H1 (cell line): Measurements from ENCODE around the gene MCF2L2. TPM values are rescaled to one million over a fixed set of nuclear protein-coding genes. Genes with fewer than 3 reads are reported as not detected.

Experiments
- CTCF ChIA-PET: fragments of 300-600 bp; sonication (Branson Sonifier 250); formaldehyde crosslinking; loops from one replicate; lab custom pipeline; 2021; ENCODE audit not compliant: partially characterized antibody; lab: Charles Lee
- POLR2A ChIA-PET: fragments of 300-600 bp; sonication (Branson Sonifier 250); formaldehyde crosslinking; loops from one replicate; lab custom pipeline; 2021; ENCODE audit warnings: inconsistent platforms; ENCODE audit not compliant: partially characterized antibody; lab: Charles Lee
- DNase-seq, 2 experiments: peaks; one replicate each; pipeline versions ENCODE4 v3.0.0 to v3.0.0-alpha.2; 2010 to 2022; ENCODE audit warnings: low spot score in 2 of 2, low read depth in 1 of 2, mixed read lengths in 1 of 2
- FAIRE-seq: peaks from 2 replicates; lab custom pipeline; 2011; peaks lifted over from hg19 to GRCh38; lab: Jason Lieb, UNC
- H2AFZ ChIP-seq: 2 replicates; pipeline ENCODE4 v1.8.1; 2012; ENCODE audit warnings: low read length, inconsistent platforms
- H2AK5ac ChIP-seq: 2 replicates; pipeline ENCODE4 v1.6.1; 2013; ENCODE audit warnings: low read depth, low read length
- H2BK120ac ChIP-seq: replicated peaks from 2 replicates; pipeline ENCODE3; 2013; ENCODE audit warnings: low read depth, low read length, inconsistent platforms
- H2BK12ac ChIP-seq: 2 replicates; pipeline ENCODE4 v1.6.1; 2013; ENCODE audit warnings: low read depth, low read length
- H2BK15ac ChIP-seq: 2 replicates; pipeline ENCODE4 v1.6.1; 2013; ENCODE audit warnings: low read length
- H2BK20ac ChIP-seq: 2 replicates; pipeline ENCODE4 v1.6.1; 2013; ENCODE audit warnings: low read length
- H2BK5ac ChIP-seq: 2 replicates; pipeline ENCODE4 v1.6.1; 2013; ENCODE audit warnings: low read depth, low read length
- H3K14ac ChIP-seq: 2 replicates; pipeline ENCODE4 v1.6.1; 2013; ENCODE audit warnings: inconsistent platforms; ENCODE audit not compliant: insufficient read length
- H3K18ac ChIP-seq: 2 replicates; pipeline ENCODE4 v1.6.1; 2013; ENCODE audit warnings: low read length; ENCODE audit errors: extremely low read depth
- H3K23ac ChIP-seq: 2 replicates; pipeline ENCODE4 v1.6.1; 2013; ENCODE audit warnings: inconsistent platforms; ENCODE audit not compliant: insufficient read length
- H3K23me2 ChIP-seq: 2 replicates; pipeline ENCODE4 v1.6.1; 2013; ENCODE audit warnings: low read depth, low read length
- H3K27ac ChIP-seq: 2 replicates; pipeline ENCODE4 v1.6.1; 2011; ENCODE audit warnings: low read depth, low read length, inconsistent platforms
- H3K27me3 ChIP-seq, 4 experiments: replicated peaks in 1 of 4; 1 replicate in 1 of 4; 2 replicates in 3 of 4; pipeline versions ENCODE4 v1.6.1 to v1.8.1; 2011 to 2013; ENCODE audit warnings: low read length in 3 of 4, mild to moderate bottlenecking in 3 of 4, inconsistent platforms in 2 of 4, mixed read lengths in 2 of 4, moderate library complexity in 1 of 4; ENCODE audit not compliant: control insufficient read depth in 3 of 4, insufficient read depth in 3 of 4; ENCODE audit errors: extremely low read depth in 1 of 4
- H3K36me3 ChIP-seq, 4 experiments: 2 replicates each; pipeline versions ENCODE4 v1.6.1 to v1.8.1; 2011 to 2013; ENCODE audit warnings: mild to moderate bottlenecking in 4 of 4, low read length in 3 of 4, moderate library complexity in 2 of 4, control low read depth in 1 of 4, inconsistent platforms in 1 of 4; ENCODE audit not compliant: insufficient read depth in 4 of 4, control insufficient read depth in 2 of 4
- H3K4ac ChIP-seq: replicated peaks from 2 replicates; pipeline ENCODE3; 2013; ENCODE audit warnings: low read length, low read depth, mixed read lengths, inconsistent platforms; ENCODE audit not compliant: insufficient read length
- H3K4me1 ChIP-seq, 4 experiments: replicated peaks in 1 of 4; 1 replicate in 1 of 4; 2 replicates in 3 of 4; pipeline versions ENCODE4 v1.6.1 to v1.8.1; 2011 to 2013; ENCODE audit warnings: low read length in 3 of 4, inconsistent platforms in 2 of 4, mixed read lengths in 1 of 4; ENCODE audit not compliant: insufficient read depth in 4 of 4, control insufficient read depth in 3 of 4
- H3K4me2 ChIP-seq, 2 experiments: 2 replicates each; pipeline versions ENCODE4 v1.6.1 to v1.8.1; 2011 to 2013; ENCODE audit warnings: low read depth in 2 of 2, low read length in 2 of 2, control low read depth in 1 of 2, inconsistent platforms in 1 of 2, mild to moderate bottlenecking in 1 of 2; ENCODE audit not compliant: insufficient read depth in 1 of 2
- H3K4me3 ChIP-seq, 4 experiments: fragments of 200-600, 300-600 bp in 1 of 4; sonication (generic), shearing (Covaris generic), sonication (Bioruptor Twin) in 1 of 4; 2 replicates each; pipeline versions ENCODE4 v1.5.1 to v1.8.1; 2011 to 2016; ENCODE audit warnings: low read length in 4 of 4, low read depth in 3 of 4, control low read depth in 2 of 4, inconsistent platforms in 2 of 4, mild to moderate bottlenecking in 2 of 4, mixed read lengths in 1 of 4, moderate library complexity in 1 of 4; ENCODE audit not compliant: insufficient read depth in 2 of 4; ENCODE audit errors: extremely low read depth in 1 of 4
- H3K56ac ChIP-seq: replicated peaks from 2 replicates; pipeline ENCODE3; 2013; ENCODE audit warnings: low read depth, mild to moderate bottlenecking, mixed read lengths, low read length, inconsistent platforms; ENCODE audit not compliant: insufficient read length
- H3K79me1 ChIP-seq: 2 replicates; pipeline ENCODE4 v1.6.1; 2013; ENCODE audit warnings: low read depth, low read length, control low read depth
- H3K79me2 ChIP-seq, 2 experiments: 2 replicates each; pipeline versions ENCODE4 v1.6.1 to v1.8.1; 2012 to 2013; ENCODE audit warnings: low read length in 2 of 2, mild to moderate bottlenecking in 2 of 2, inconsistent platforms in 1 of 2; ENCODE audit not compliant: insufficient read depth in 2 of 2, control insufficient read depth in 1 of 2
- H3K9ac ChIP-seq, 4 experiments: replicated peaks in 1 of 4; 1 replicate in 1 of 4; 2 replicates in 3 of 4; pipeline versions ENCODE4 v1.6.1 to v1.8.1; 2011 to 2013; ENCODE audit warnings: low read depth in 3 of 4, low read length in 3 of 4, control low read depth in 2 of 4, mild to moderate bottlenecking in 2 of 4, moderate library complexity in 2 of 4, inconsistent platforms in 1 of 4; ENCODE audit errors: extremely low read depth in 1 of 4
- H3K9me3 ChIP-seq, 2 experiments: 2 replicates each; pipeline versions ENCODE4 v1.6.1 to v1.8.1; 2012 to 2013; ENCODE audit warnings: mild to moderate bottlenecking in 2 of 2, moderate library complexity in 2 of 2, control low read depth in 1 of 2, inconsistent platforms in 1 of 2, low read depth in 1 of 2, low read length in 1 of 2, mixed read lengths in 1 of 2; ENCODE audit not compliant: insufficient read depth in 2 of 2
- H4K20me1 ChIP-seq, 2 experiments: replicated peaks in 1 of 2; 2 replicates each; pipeline versions ENCODE3 to v1.8.1; 2011 to 2013; ENCODE audit warnings: inconsistent platforms in 2 of 2, low read length in 2 of 2, mild to moderate bottlenecking in 1 of 2; ENCODE audit not compliant: insufficient read depth in 2 of 2, control insufficient read depth in 1 of 2
- H4K5ac ChIP-seq: 2 replicates; pipeline ENCODE4 v1.6.1; 2013; ENCODE audit warnings: low read length, low read depth, mixed read lengths, inconsistent platforms; ENCODE audit not compliant: insufficient read length
- H4K8ac ChIP-seq: 2 replicates; pipeline ENCODE4 v1.8.0; 2013; ENCODE audit warnings: mild to moderate bottlenecking, moderate library complexity, low read length, inconsistent platforms; ENCODE audit not compliant: insufficient read depth; ENCODE audit errors: extremely low read depth
- H4K91ac ChIP-seq: replicated peaks from 2 replicates; pipeline ENCODE3; 2013; ENCODE audit warnings: low read length, mixed read lengths, inconsistent platforms; ENCODE audit not compliant: insufficient read length
- KDM1A ChIP-seq: fragments of 200-600, 300-600 bp; sonication (generic); IDR thresholded peaks from 2 replicates; pipeline ENCODE4 v1.7.1; 2016; ENCODE audit warnings: mild to moderate bottlenecking, low read length, borderline replicate concordance
- MAFK ChIP-seq: IDR thresholded peaks from 2 replicates; pipeline ENCODE4 v1.6.1; 2012; ENCODE audit warnings: low read depth, mild to moderate bottlenecking, improper control_type of control experiment, low read length
- SIRT6 ChIP-seq: IDR thresholded peaks from one replicate; pipeline ENCODE4 v1.7.1; 2012; ENCODE audit warnings: low read length, inconsistent platforms
- WGBS, 2 experiments: shearing (Covaris generic) in 1 of 2; methylation state at CpG; one replicate each; pipeline versions ENCODE4 v1.1.6 to v1.1.7; 2013 to 2015; ENCODE audit warnings: low lambda C conversion rate in 2 of 2, mixed read lengths in 2 of 2, inconsistent platforms in 1 of 2, low coverage in 1 of 2, missing lambda C conversion rate in 1 of 2; ENCODE audit not compliant: insufficient replicate concordance in 2 of 2, insufficient coverage in 1 of 2, insufficient read length in 1 of 2; ENCODE audit errors: extremely low coverage in 1 of 2, missing lambda C conversion rate in 1 of 2; 5-methylcytosine and 5-hydroxymethylcytosine counted together
- polyA plus RNA-seq, 7 experiments: library from polyadenylated mRNA; depleted of rRNA in 3 of 7; stranded (reverse) in 5 of 7; unstranded in 2 of 7; fragments of >200 nt in 5 of 7; fragments of 200-250 nt in 2 of 7; gene quantifications; 1 replicate in 5 of 7; 2 replicates in 1 of 7; 4 replicates in 1 of 7; pipeline versions ENCODE4 v1.2.1 to v1.2.3, GENCODE V29; 2011 to 2013; ENCODE audit warnings: missing spikeins in 2 of 7, mixed read lengths in 2 of 7
- total RNA-seq: library from RNA; stranded (reverse); fragmentation: NEBNext Ultra II Directional; extraction: Animal tissue kit (Norgen Biotek cat#: 25700); gene quantifications from 2 replicates; pipeline ENCODE4 v1.2.1, GENCODE V29; 2021
- TF ChIP-seq, protein P1 (sequence below): IDR thresholded peaks from 2 replicates; pipeline ENCODE4 v1.6.1; 2012; ENCODE audit warnings: inconsistent platforms

MCF2L2 gene
- total and polyA plus RNA-seq, 2 of the 8 experiments (the other 6 are each of a cell fraction or from before 2014, with no cell fraction given): 4.1 to 13.7 TPM

DNA sequence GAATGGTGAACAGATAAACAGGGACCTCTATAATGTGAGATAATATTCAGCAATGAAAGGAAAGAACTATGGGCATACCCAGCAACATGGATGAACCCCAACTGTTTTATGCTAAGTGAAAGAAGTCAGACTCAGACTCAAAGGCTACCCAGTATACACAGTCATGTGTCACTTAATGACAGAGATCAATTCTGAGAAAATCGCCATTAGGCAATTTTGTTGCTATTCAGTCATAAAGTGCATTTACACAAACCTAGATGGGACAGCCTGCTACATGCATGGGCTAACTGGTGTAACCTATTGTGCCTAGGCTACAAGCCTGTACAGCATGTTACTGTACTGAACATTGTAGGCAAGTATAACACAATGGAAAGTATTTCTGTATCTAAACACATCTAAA lies 98.9 kb downstream of the MCF2L2 start:
- Histone ChIP-seq H3K27ac (no peak overlapping the region), H3K23me2 (no peaks in the 10 kb centered on the region), H3K4me2 (no peak overlapping the region), H3K4ac (no peak overlapping the region), H2BK20ac (no peak overlapping the region; the same call in 1 of the 2 replicates), H4K5ac (no peak overlapping the region), H3K79me2 (no peaks in the 10 kb centered on the region), H3K4me1 (peaks cover 2 to 11% (median 7%) of the 10 kb centered on the region in 4 experiments; a peak in 4 of 7 replicates), H2BK15ac (no peak overlapping the region), H2AK5ac (no peak overlapping the region), H3K36me3 (no peaks in the 10 kb centered on the region)
- TF ChIP-seq MAFK (no peak), SIRT6 (no peak), KDM1A (no peak)
- TF ChIP-seq, protein P1, sequence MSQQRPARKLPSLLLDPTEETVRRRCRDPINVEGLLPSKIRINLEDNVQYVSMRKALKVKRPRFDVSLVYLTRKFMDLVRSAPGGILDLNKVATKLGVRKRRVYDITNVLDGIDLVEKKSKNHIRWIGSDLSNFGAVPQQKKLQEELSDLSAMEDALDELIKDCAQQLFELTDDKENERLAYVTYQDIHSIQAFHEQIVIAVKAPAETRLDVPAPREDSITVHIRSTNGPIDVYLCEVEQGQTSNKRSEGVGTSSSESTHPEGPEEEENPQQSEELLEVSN: no peak
- TF ChIP-seq, all 59 proteins: peak for 0
- no peaks in the 10 kb centered on the region for H3K9me3 ChIP-seq
- H3K18ac ChIP-seq: no peak overlapping the region
- FAIRE-seq (no peak), DNase-seq (no peak)
- no peaks in the 10 kb centered on the region for H3K27me3 ChIP-seq
- no peak overlapping the region for H4K8ac ChIP-seq
- H2BK12ac ChIP-seq: no peak overlapping the region
- no peak overlapping the region for H3K23ac ChIP-seq
- no peak overlapping the region for H3K9ac ChIP-seq
- no peak overlapping the region for H3K56ac ChIP-seq
- no peak overlapping the region for H2AFZ ChIP-seq
- no peak overlapping the region for H2BK5ac ChIP-seq
- ChIA-PET POLR2A (no interaction called here), CTCF (interaction anchor here (0.5 to 0.6 kb wide), 2 partner anchors 19 to 297 kb away, joined by 3 read pairs; no protein-coding TSS in a partner anchor)
- WGBS, 2 experiments: 89% methylated on average over 1 of the region's 1 CpG; no CpG with 5 or more reads in 1 of the 2 experiments
- no peak overlapping the region for H3K4me3 ChIP-seq
- H4K91ac ChIP-seq: no peak overlapping the region
- no peak overlapping the region for H2BK120ac ChIP-seq
- H3K14ac ChIP-seq: no peak overlapping the region
- H4K20me1 ChIP-seq: no peaks in the 10 kb centered on the region
- H3K79me1 ChIP-seq: no peaks in the 10 kb centered on the region
